Large intestine (tissue), 12 donors: ENCODE results near the gene KPNA1. TPM values are rescaled to one million over a fixed set of nuclear protein-coding genes. Genes with fewer than 3 reads are reported as not detected.

Source experiments
- DNase-seq, 2 donors: peaks; one replicate each; pipeline versions ENCODE4 v3.0.0 to v3.0.0-alpha.2; 2013
- H3K27ac ChIP-seq: one replicate; pipeline ENCODE4 v1.5.1; 2013; ENCODE audit warnings: low read length
- H3K27me3 ChIP-seq: 2 replicates; pipeline ENCODE4 v1.6.1; 2013; ENCODE audit warnings: low read length; ENCODE audit not compliant: control insufficient read depth, insufficient read depth
- H3K36me3 ChIP-seq: 2 replicates; pipeline ENCODE4 v1.6.1; 2013; ENCODE audit warnings: low read length; ENCODE audit not compliant: control insufficient read depth, insufficient read depth
- H3K4me1 ChIP-seq: one replicate; pipeline ENCODE4 v1.6.1; 2013; ENCODE audit warnings: low read length; ENCODE audit not compliant: control insufficient read depth, insufficient read depth
- H3K4me3 ChIP-seq: one replicate; pipeline ENCODE4 v1.5.1; 2013; ENCODE audit warnings: low read length
- H3K9me3 ChIP-seq: one replicate; pipeline ENCODE4 v1.6.1; 2013; ENCODE audit warnings: mild to moderate bottlenecking, low read depth, low read length, moderate library complexity; ENCODE audit not compliant: control insufficient read depth
- WGBS: methylation state at CpG from one replicate; pipeline ENCODE4 v1.1.5; 2013; ENCODE audit warnings: low lambda C conversion rate; ENCODE audit not compliant: insufficient coverage; 5-methylcytosine and 5-hydroxymethylcytosine counted together
- long read RNA-seq, 11 donors: transcript quantifications; one replicate each; lab custom pipeline, GENCODE V29; 2026
- polyA plus RNA-seq: library from polyadenylated mRNA; unstranded; fragments of 120-200 nt; gene quantifications from one replicate; pipeline ENCODE4 v1.2.1, GENCODE V29; 2013

Gene KPNA1
- 35.0 TPM for polyA plus RNA-seq
- long read RNA-seq, donor 1, full-length matches to known transcripts, result 2 of 2 reads
- long read RNA-seq, donor 1, partial matches to known transcripts, result 0 of 2 reads
- long read RNA-seq, donor 1, other reads (novel, unspliced or antisense), result 0 of 2 reads
- long read RNA-seq, donor 2, full-length matches to known transcripts, result 3 of 16 reads
- long read RNA-seq, donor 2, partial matches to known transcripts, result 13 of 16 reads
- long read RNA-seq, donor 2, other reads (novel, unspliced or antisense), result 0 of 16 reads
- long read RNA-seq, donor 3, result 0 reads
- long read RNA-seq, donor 4, result 0 reads
- long read RNA-seq, donor 5, full-length matches to known transcripts, result 4 of 4 reads
- long read RNA-seq, donor 5, partial matches to known transcripts, result 0 of 4 reads
- long read RNA-seq, donor 5, other reads (novel, unspliced or antisense), result 0 of 4 reads
- long read RNA-seq, donor 6, full-length matches to known transcripts, result 7 of 7 reads
- long read RNA-seq, donor 6, partial matches to known transcripts, result 0 of 7 reads
- long read RNA-seq, donor 6, other reads (novel, unspliced or antisense), result 0 of 7 reads
- long read RNA-seq, donor 7, full-length matches to known transcripts, result 3 of 3 reads
- long read RNA-seq, donor 7, partial matches to known transcripts, result 0 of 3 reads
- long read RNA-seq, donor 7, other reads (novel, unspliced or antisense), result 0 of 3 reads
- long read RNA-seq, donor 8, full-length matches to known transcripts, result 6 of 11 reads
- long read RNA-seq, donor 8, partial matches to known transcripts, result 5 of 11 reads
- long read RNA-seq, donor 8, other reads (novel, unspliced or antisense), result 0 of 11 reads
- long read RNA-seq, donor 9, full-length matches to known transcripts, result 5 of 5 reads
- long read RNA-seq, donor 9, partial matches to known transcripts, result 0 of 5 reads
- long read RNA-seq, donor 9, other reads (novel, unspliced or antisense), result 0 of 5 reads
- long read RNA-seq, donor 10, full-length matches to known transcripts, result 6 of 6 reads
- long read RNA-seq, donor 10, partial matches to known transcripts, result 0 of 6 reads
- long read RNA-seq, donor 10, other reads (novel, unspliced or antisense), result 0 of 6 reads
- long read RNA-seq, donor 11, full-length matches to known transcripts, result 3 of 3 reads
- long read RNA-seq, donor 11, partial matches to known transcripts, result 0 of 3 reads
- long read RNA-seq, donor 11, other reads (novel, unspliced or antisense), result 0 of 3 reads

GRCh38 chr3:122514123-122515019 lies at the start of gene KPNA1:
TSS of gene KPNA1 (minus strand) at chr3:122514939. CDS start at chr3:122496565, 18,374 bp downstream.
- H3K27me3 ChIP-seq, result no peaks in the 10 kb centered on the region
- H3K27ac ChIP-seq, result peak within 1 kb of the TSS; percentile 96
- H3K4me3 ChIP-seq, result peak within 1 kb of the TSS; percentile 75
- H3K4me1 ChIP-seq, result peaks cover 4% of the 10 kb centered on the region
- WGBS, result 0% methylated on average over 2 of the region's 109 CpGs
- DNase-seq, result peak; percentile 89 to 92
- H3K36me3 ChIP-seq, result no peaks in the 10 kb centered on the region
- H3K9me3 ChIP-seq, result no peaks in the 10 kb centered on the region

GRCh38 chr3:122564155-122564912 lies 49.6 kb upstream of the KPNA1 start, which contains the start of the genes DTX3L and PARP9:
TSS of gene DTX3L (plus strand) at chr3:122564338. CDS start at chr3:122564427, 89 bp downstream.
TSS of gene PARP9 (minus strand) at chr3:122564300. CDS start at chr3:122559620, 4,680 bp downstream.
- H3K36me3 ChIP-seq, result peaks cover 36% of the 10 kb centered on the region
- peaks cover 3% of the 10 kb centered on the region for H3K9me3 ChIP-seq
- no peaks in the 10 kb centered on the region for H3K27me3 ChIP-seq
- H3K4me3 ChIP-seq, result peak within 1 kb of the TSS; percentile 83
- peaks cover 4% of the 10 kb centered on the region for H3K4me1 ChIP-seq
- peak within 1 kb of the TSS; percentile 95 for H3K27ac ChIP-seq
- peak; percentile 89 to 95 for DNase-seq
- no CpG with 5 or more reads among the region's 56 CpGs for WGBS

DNA sequence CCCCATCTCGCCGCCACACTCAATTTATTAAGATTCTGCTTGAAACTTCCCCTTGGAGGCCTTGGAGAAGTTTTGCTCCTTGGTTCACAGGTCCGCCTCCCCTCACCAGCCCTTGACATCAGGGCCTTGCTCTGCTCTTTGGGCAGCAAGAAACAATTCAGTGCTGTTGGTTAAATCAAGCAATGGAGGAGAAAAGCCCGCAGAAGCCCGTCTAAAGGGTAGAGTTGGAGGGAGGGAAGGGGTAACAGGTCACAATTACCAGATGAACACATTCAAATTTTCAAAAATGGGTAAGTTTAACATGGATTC lies 48.9 kb upstream of the KPNA1 start:
- no peak for DNase-seq
- peak overlapping the region; percentile 95 for H3K27ac ChIP-seq
- peaks cover 3% of the 10 kb centered on the region for H3K9me3 ChIP-seq
- WGBS, result 14% methylated on average over 2 of the region's 5 CpGs
- peaks cover 4% of the 10 kb centered on the region for H3K4me1 ChIP-seq
- no peaks in the 10 kb centered on the region for H3K27me3 ChIP-seq
- peaks cover 34% of the 10 kb centered on the region for H3K36me3 ChIP-seq
- peak overlapping the region; percentile 83 for H3K4me3 ChIP-seq

DNA sequence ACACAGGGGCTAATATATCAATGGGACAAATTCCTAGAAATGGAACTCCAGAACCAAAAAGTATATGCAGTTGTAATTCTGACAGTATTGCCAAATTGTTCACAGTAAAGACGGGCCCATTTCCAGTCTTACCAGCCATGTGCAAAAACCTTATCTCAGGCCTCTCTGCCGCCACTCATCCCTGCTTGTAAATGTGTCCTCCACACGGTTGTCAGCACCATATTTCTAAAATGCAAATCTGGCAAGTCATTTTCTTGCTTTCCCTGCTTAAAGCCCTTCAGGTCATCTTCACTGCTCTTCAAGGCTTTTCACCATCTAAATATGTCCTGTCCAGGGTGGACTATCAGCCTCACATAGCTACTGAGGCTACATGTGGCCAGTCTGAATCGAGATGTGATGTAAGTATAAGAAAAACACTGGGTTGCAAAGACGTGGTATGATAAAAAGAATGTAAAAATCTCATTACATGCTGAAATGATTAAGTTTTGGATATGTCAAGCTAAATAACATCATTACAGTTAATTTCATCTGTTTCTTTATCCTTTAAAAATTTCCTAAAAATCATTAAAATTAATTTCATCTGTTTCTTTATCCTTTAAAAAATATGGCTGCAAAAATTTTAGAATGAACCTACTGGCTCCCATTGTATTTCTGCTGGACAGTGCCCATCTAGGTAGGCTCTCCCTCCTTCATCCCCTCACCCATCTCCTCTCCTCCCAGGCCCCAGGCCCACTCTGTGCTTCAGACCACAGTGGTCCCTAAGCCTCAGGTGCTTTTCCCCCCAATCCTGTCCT lies 48.4 kb upstream of the KPNA1 start:
- Histone ChIP-seq H3K27me3 (no peaks in the 10 kb centered on the region), H3K4me3 (peak overlapping the region; percentile 83), H3K36me3 (peaks cover 34% of the 10 kb centered on the region), H3K4me1 (peaks cover 4% of the 10 kb centered on the region), H3K9me3 (peaks cover 3% of the 10 kb centered on the region), H3K27ac (peak overlapping the region; percentile 95)
- DNase-seq, result no peak
- 90% methylated on average over 2 of the region's 5 CpGs for WGBS

DNA sequence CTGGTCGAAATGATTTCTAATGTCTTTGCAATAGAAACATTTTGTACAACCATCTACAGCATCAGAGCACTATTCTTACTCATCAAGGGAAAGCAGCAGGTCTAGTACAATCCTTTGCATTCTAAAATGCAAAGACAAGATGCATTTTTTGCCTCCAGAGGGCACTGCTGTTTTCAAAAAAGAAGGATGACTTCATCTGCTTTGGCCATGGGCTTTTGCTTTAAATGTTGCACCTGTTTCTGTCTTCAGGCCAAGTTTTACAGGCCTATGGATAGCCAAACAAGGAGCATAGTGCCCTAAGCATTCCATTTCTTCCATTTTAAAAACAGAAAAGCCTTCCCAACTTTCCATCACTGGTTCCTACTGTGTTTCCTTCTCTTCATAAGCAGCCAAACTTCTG lies 45.9 kb upstream of the KPNA1 start:
- Histone ChIP-seq H3K9me3 (peaks cover 3% of the 10 kb centered on the region), H3K4me3 (no peak overlapping the region), H3K27ac (no peak overlapping the region), H3K27me3 (no peaks in the 10 kb centered on the region), H3K4me1 (peaks cover 4% of the 10 kb centered on the region), H3K36me3 (peaks cover 30% of the 10 kb centered on the region)
- peak; percentile 49 to 51 for DNase-seq
- WGBS, result no CpG with 5 or more reads among the region's 1 CpG

- H3K27me3 ChIP-seq, result no peaks in the 10 kb centered on the region
- DNase-seq, result no peak
- peaks cover under 1% of the 10 kb centered on the region for H3K4me1 ChIP-seq
- peaks cover 37% of the 10 kb centered on the region for H3K36me3 ChIP-seq
- no peak overlapping the region for H3K4me3 ChIP-seq
- peaks cover 3% of the 10 kb centered on the region for H3K9me3 ChIP-seq
- WGBS, result 81% methylated on average over 3 of the region's 3 CpGs
- no peak overlapping the region for H3K27ac ChIP-seq
Measured at GRCh38 chr3:122559906-122560305, 45.2 kb upstream of the KPNA1 start.

- Histone ChIP-seq H3K4me3 (no peak overlapping the region), H3K27ac (no peak overlapping the region), H3K27me3 (no peaks in the 10 kb centered on the region), H3K9me3 (no peaks in the 10 kb centered on the region), H3K4me1 (no peaks in the 10 kb centered on the region), H3K36me3 (peaks cover 45% of the 10 kb centered on the region)
- 85% methylated on average over 2 of the region's 6 CpGs for WGBS
- DNase-seq, result no peak
Measured at GRCh38 chr3:122558605-122559004, 43.9 kb upstream of the KPNA1 start.

DNA sequence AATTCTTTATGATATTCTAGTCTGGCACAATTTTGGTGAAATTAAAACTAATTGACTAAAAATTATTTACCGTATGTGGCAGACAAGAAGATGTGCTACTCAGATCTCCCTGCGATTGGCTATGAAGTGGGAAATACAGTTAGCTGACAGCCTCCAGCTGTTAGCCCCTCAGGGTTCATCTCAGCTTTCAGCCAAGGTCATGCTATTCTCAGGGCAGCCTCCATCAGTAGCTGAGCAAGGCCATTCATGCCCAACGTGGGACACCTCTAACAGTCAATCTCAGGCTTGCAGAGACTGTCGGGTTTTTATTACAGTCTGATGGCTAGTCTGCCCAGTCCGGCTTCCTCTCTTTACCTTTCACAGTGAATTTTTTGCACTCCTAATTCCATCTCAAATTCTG lies 42.6 kb upstream of the KPNA1 start:
- WGBS, result 100% methylated on average over 1 of the region's 5 CpGs
- Histone ChIP-seq H3K27ac (no peak overlapping the region), H3K9me3 (no peaks in the 10 kb centered on the region), H3K36me3 (peaks cover 54% of the 10 kb centered on the region), H3K4me1 (no peaks in the 10 kb centered on the region), H3K27me3 (no peaks in the 10 kb centered on the region), H3K4me3 (no peak overlapping the region)
- no peak for DNase-seq
